Epithelial cell of proximal tubule (primary cell): Measurements from ENCODE around the gene CBFA2T2. TPM values are rescaled to one million over a fixed set of nuclear protein-coding genes. Genes with fewer than 3 reads are reported as not detected.
A peak's percentile ranks its signal among the peaks of the same experiment; 100 is the strongest.

Experiments
- DNase-seq: peaks from one replicate; pipeline ENCODE4 v3.0.0-alpha.2; 2011; ENCODE audit warnings: low read depth
- H3K4me3 ChIP-seq: 2 replicates; pipeline ENCODE4 v1.5.1; 2011; ENCODE audit warnings: low read depth, mild to moderate bottlenecking, low read length
- CTCF ChIP-seq: conservative IDR thresholded peaks from 2 replicates; pipeline ENCODE4 v1.5.1; 2012; ENCODE audit warnings: low read depth, mild to moderate bottlenecking, low read length
- total RNA-seq: library from RNA; depleted of rRNA; stranded (reverse); fragments of >200 nt; gene quantifications from 2 replicates; pipeline ENCODE4 v1.2.3, GENCODE V29; 2015

The CBFA2T2 gene
- total RNA-seq, 1 donor from 2014 or later: 8.4 TPM

GRCh38 chr20:33669873-33670640 is 180.2 kb downstream of the CBFA2T2 start:
- DNase-seq: no peak
- TF ChIP-seq CTCF: no peak
- no peak overlapping the region for H3K4me3 ChIP-seq

DNA sequence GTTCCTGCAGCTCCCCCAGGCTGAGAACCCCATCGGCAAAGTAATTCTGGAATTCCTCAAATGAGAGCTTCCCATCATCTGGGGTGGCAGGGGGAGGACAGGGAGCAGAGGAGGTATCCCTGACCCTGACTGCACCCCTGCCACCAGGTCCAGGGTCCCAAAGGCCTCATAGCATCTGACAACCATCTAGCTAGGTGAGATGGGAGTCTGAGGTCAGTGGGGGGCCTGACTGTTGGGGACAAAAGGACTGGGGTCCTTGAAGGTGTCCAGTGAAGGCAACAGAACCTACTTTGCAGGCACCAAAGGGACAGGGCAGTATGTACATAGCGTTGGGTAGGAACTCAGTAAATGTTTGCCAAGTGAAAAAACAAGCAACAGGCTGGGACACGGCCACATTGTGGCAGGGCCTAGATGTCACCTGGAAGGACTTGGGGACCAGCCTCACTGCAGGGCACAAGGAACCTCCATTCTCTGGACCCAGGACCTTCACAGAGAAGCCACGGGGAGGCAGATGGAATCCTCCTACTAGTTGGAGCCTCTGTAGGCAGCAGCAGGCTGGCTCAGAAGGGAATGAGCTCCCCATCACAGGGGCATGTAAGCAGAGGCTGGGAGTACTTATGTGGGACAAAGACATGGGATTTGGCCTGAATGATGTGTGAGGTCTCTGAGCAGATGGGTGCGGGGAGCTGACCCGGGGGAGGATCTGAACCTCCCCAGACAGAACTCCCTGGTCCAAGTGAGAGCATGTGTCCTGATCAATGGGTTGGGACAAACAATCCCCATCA is 181.0 kb downstream of the CBFA2T2 start:
- TF ChIP-seq CTCF: no peak
- DNase-seq: no peak
- no peak overlapping the region for H3K4me3 ChIP-seq

DNA sequence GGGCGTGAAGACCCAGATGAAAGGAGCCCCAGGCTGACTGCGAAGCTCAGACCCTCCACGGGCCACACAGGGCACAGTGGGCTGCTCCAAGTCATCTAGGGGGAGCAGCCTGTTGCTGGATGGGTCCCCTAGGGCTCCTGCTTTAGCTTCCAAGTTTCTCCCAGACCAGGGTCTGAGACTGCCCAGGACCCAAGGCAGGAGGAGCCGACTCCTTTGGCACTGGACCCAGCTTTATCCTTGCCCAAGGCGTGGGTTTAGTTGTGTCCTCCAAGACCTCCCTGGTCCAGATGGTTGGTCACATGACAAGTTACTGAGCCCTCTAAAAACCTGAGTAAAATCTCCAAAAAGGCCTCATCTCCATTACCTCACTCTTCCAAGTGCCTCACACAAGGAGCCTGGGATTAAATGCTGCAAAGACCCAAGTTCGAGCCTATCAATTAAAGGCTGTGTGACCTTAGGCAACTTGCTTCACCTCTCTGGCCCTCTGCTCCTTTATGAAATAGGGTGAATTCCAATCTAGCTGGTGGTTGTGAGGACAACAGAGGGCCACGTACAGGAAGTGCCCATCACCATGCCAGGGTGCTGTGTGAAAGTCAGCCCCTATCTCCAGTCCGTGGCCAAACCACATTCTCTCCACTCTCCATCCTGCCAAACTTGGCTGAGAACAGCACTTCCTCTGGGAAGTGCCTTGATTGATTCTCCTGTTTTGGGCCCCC is 181.8 kb downstream of the CBFA2T2 start:
- no peak for DNase-seq
- no peak for TF ChIP-seq CTCF
- H3K4me3 ChIP-seq: no peak overlapping the region

GRCh38 chr20:33672426-33673113 is 182.7 kb downstream of the CBFA2T2 start:
- no peak for DNase-seq
- no peak for TF ChIP-seq CTCF
- peak overlapping the region; percentile 86 for H3K4me3 ChIP-seq

- H3K4me3 ChIP-seq: peak overlapping the region; percentile 86
- DNase-seq: no peak
- TF ChIP-seq CTCF: no peak
Measured at GRCh38 chr20:33673114-33673409, 183.2 kb downstream of the CBFA2T2 start.

DNA sequence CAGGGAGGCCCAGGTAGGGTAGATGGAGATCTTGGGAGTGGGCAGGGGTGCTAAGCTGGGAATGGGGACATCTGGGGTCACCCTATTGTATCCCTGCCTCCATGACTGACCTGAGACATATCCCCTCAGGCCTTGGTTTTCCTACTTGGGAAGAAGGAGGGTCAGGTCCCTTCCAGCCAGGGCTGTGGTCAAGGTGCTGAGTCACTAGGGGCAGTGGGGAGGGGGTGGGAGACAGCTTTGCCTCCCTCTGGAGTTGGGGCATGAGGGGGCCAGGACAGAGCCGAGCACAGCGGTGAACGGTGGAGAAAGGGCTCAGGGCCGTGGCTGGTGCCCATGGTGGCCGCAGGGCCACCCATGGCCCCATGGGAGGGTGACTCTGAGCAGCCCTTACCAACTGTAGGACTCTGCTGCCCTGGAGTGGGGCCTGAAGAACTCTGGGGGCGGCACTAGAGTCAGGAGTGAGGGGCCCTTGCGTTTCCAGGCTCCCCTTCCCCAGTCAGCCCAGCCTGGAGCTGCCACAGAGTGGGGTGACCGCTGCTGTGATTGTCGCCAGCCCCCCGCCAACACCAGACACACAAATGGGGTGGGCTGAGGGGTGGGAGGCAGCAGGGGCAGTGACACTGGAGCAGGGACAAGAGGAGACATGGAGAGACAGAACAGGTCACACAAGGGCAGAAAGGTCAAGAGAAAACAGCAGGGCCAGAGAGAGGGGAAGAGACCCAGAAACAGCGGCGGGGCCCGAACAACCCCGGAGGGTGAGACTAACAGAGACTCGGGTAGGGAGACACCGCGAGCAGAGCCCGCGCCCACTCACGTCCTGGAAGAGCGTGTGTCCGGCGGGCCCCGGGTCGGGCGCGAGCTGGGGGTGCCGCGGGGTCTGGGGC is 183.8 kb downstream of the CBFA2T2 start:
- TF ChIP-seq CTCF: no peak
- no peak for DNase-seq
- H3K4me3 ChIP-seq: peak overlapping the region; percentile 86
